GM23248 (cell line): ENCODE measurements around the gene BBS7.

ENCODE experiments used
- EZH2 ChIP-seq: fragments of 200-600 bp; sonication (generic); IDR thresholded peaks from 2 replicates; pipeline ENCODE4 v1.6.1; 2018; ENCODE audit warnings: antibody characterized with exemption, mild to moderate bottlenecking; ENCODE audit not compliant: insufficient read depth, poor library complexity, severe bottlenecking
- EZH2phosphoT487 ChIP-seq: fragments of 200-600 bp; sonication (generic); IDR thresholded peaks from 2 replicates; pipeline ENCODE4 v1.6.1; 2018; ENCODE audit warnings: antibody characterized with exemption, moderate library complexity, mild to moderate bottlenecking, low read depth; ENCODE audit not compliant: insufficient read depth

- TF ChIP-seq EZH2phosphoT487, result no peak
- TF ChIP-seq EZH2, result no peak
Observed at GRCh38 chr4:121784401-121784800, 85.9 kb downstream of the BBS7 start.
